ENCODE data around the gene ZBTB5. TPM values are rescaled to one million over a fixed set of nuclear protein-coding genes. Genes with fewer than 3 reads are reported as not detected.

Gene ZBTB5
- total RNA-seq, 4 donors from 2014 or later = 5.6 to 7.0 (median 6.7) TPM

DNA sequence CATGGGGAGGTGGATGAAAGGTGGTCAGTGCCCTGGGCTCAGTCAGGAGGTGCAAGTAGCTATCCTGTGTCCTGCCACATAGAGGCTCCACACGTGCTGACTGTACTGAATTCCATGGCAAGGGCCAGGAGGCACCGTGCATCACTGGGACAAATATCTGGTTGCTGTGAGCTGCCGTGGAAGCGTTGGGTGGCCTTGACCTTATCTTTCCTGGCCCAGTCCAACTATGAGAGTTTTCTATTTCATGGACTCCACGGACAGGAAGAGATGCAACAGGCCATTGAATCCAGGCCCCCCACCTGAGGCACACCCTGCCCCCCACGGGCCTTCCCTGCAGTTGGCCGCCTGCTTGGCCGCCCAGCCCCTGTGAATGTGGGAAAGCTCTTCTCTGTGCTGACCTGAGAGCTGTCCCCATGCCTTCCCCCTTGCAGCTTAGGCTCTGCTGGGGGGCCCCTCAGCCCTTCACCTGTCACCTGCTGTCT, 41.0 kb downstream of the ZBTB5 start:
- Histone ChIP-seq H3K4me3 (peak overlapping the region in 2 of 4 donors; percentile 80 to 93), H3K9me3 (no peaks in the 10 kb centered on the region), H3K4me1 (peaks cover 25 to 27% of the 10 kb centered on the region in 2 donors), H3K27me3 (no peaks in the 10 kb centered on the region), H3K27ac (peak overlapping the region in 2 of 4 donors; percentile 86 to 93), H3K36me3 (peaks cover 0 to 28% of the 10 kb centered on the region in 2 donors)
- TF ChIP-seq, protein P1, sequence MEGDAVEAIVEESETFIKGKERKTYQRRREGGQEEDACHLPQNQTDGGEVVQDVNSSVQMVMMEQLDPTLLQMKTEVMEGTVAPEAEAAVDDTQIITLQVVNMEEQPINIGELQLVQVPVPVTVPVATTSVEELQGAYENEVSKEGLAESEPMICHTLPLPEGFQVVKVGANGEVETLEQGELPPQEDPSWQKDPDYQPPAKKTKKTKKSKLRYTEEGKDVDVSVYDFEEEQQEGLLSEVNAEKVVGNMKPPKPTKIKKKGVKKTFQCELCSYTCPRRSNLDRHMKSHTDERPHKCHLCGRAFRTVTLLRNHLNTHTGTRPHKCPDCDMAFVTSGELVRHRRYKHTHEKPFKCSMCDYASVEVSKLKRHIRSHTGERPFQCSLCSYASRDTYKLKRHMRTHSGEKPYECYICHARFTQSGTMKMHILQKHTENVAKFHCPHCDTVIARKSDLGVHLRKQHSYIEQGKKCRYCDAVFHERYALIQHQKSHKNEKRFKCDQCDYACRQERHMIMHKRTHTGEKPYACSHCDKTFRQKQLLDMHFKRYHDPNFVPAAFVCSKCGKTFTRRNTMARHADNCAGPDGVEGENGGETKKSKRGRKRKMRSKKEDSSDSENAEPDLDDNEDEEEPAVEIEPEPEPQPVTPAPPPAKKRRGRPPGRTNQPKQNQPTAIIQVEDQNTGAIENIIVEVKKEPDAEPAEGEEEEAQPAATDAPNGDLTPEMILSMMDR (IDR thresholded peaks at IDR 0.05 in 4 of 5, conservative IDR thresholded peaks at IDR 0.05 in 1 of 5) = no peak
- peak in 1 of 2 donors; percentile 38 for DNase-seq
- no peak for ATAC-seq
- in situ Hi-C loops (cut with MboI; ENCODE audit: low sequenced_read_pairs in 4 of 4) (no loop called here), intact Hi-C loops (cut with DNase I; ENCODE audit: low total_unique reads) (loop anchor here (5.0 kb wide), 3 partner anchors 63 to 302 kb away; partner anchors contain the start of genes POLR1E, TOMM5 and ZCCHC7)

DNA sequence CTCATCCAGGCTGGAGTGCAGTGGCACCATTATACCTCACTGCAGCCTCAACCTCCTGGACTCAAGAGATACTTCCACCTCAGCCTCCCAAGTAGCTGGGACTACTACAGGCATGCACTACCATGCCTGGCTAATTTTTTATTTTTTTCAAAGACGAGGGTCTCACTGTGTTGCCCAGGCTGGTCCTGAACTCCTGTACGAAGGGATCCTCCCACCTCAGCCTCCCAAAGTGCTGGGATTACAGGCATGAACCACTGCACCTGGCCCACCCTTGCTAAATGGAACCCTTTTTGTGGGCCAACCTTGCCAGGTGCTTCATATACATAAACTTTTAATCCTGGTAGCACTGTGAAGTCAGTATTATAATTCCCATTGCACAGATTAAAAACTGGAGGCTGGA, 41.7 kb downstream of the ZBTB5 start:
- TF ChIP-seq POLR2A (IDR thresholded peaks at IDR 0.05) = no peak
- Histone ChIP-seq H3K27ac (peak overlapping the region; percentile 86 to 94 (median 92)), H3K4me3 (peak overlapping the region; percentile 80 to 96 (median 92)), H3K27me3 (no peaks in the 10 kb centered on the region), H3K4me1 (peaks cover 25 to 27% of the 10 kb centered on the region in 2 donors), H3K36me3 (peaks cover 0 to 21% of the 10 kb centered on the region in 2 donors), H3K9me3 (no peaks in the 10 kb centered on the region)
- no peak for ATAC-seq
- DNase-seq = no peak
- in situ Hi-C loops (cut with MboI; ENCODE audit: low sequenced_read_pairs in 4 of 4) = no loop called here
- intact Hi-C loops (cut with DNase I; ENCODE audit: low total_unique reads) = loop anchor here (2.0 to 5.0 kb wide), 4 partner anchors 41 to 301 kb away; partner anchors contain the start of genes POLR1E, TOMM5, ZBTB5 and ZCCHC7

DNA sequence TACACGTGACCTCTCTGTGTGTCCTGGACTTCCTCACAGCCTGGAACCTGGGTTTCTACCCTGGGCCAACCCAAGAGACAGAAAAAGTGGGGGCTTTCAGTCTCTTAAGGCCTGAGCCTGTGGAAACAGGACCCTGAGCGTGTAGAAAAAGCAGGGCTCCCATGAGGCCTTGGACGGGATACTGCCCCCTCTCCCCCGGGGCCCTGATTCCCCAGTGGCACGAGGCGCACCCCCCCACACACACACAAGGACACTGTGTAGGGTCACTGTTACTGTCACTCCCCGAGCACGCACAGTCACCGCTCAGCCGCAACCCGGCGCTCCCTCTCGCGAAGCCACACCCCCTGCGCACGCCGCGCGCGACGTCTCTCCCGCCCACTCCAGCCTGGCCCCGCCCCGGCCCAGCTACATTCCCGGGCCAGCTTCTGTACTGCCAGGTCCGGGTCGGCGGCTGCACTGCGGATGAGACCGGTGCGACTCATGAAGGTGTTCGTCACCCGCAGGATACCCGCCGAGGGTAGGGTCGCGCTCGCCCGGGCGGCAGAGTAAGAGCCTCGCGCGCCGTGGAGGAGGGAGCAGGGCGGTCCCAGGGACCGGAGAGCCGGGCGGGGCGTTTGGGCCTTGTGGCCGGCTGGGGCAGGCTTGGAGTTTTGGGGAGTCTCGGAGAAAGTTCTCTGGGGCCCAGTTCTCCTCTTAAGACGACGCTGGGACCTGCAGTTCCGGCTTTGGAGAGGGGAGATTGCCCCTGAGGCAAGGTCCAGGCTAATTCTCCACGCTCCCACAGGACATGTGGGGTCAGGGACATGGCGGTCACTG, 42.8 kb downstream of the ZBTB5 start, which contains the start of gene GRHPR:
TSS of gene GRHPR (plus strand) at position 408 of the 816 bp plus-strand sequence. CDS start at position 463, 55 bp downstream.
- Histone ChIP-seq H3K27me3 (no peaks in the 10 kb centered on the region), H3K36me3 (peaks cover 0 to 11% of the 10 kb centered on the region in 2 donors), H3K9me3 (no peaks in the 10 kb centered on the region), H3K4me3 (peak within 1 kb of the TSS; percentile 80 to 96 (median 92)), H3K27ac (peak within 1 kb of the TSS; percentile 86 to 94 (median 92)), H3K4me1 (peaks cover 25 to 27% of the 10 kb centered on the region in 2 donors)
- ATAC-seq = peak; percentile 93 to 94
- TF ChIP-seq, protein P1 (IDR thresholded peaks at IDR 0.05 in 4 of 5, conservative IDR thresholded peaks at IDR 0.05 in 1 of 5) = no peak
- TF ChIP-seq POLR2A (IDR thresholded peaks at IDR 0.05) = peak; percentile 69 to 75
- peak; percentile 83 to 88 for DNase-seq
- intact Hi-C loops (cut with DNase I; ENCODE audit: low total_unique reads) = loop anchor here (1.0 to 5.0 kb wide), 5 partner anchors 9 to 300 kb away; partner anchors contain the start of genes POLR1E, TOMM5, ZBTB5 and ZCCHC7
- in situ Hi-C loops (cut with MboI; ENCODE audit: low sequenced_read_pairs in 4 of 4) = no loop called here

DNA sequence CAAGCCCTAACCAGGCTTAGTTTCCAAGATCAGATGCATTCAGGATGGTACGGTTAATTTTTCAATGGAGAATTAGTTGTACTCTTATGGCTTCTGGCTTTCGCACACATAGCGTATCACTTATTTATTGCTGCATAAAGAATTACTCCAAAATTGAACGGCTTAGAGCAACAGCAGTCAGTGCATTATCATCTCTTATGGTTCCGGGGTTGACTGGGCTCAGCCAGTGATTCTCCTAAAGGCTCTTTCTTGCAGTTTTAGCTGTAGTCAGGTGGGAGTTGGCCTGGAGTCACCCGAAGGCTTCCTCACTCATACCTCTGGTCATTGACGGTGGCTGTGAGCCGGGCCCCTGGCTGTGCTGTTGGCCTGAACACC, 43.3 kb downstream of the ZBTB5 start:
- in situ Hi-C loops (cut with MboI; ENCODE audit: low sequenced_read_pairs in 4 of 4) = no loop called here
- ATAC-seq = peak in 1 of 2 donors; percentile 51
- no peak for TF ChIP-seq POLR2A (IDR thresholded peaks at IDR 0.05)
- TF ChIP-seq, protein P1 (IDR thresholded peaks at IDR 0.05 in 4 of 5, conservative IDR thresholded peaks at IDR 0.05 in 1 of 5) = no peak
- peaks cover 25 to 27% of the 10 kb centered on the region in 2 donors for H3K4me1 ChIP-seq
- intact Hi-C loops (cut with DNase I; ENCODE audit: low total_unique reads) = loop anchor here (1.0 to 5.0 kb wide), 5 partner anchors 9 to 300 kb away; partner anchors contain the start of genes POLR1E, TOMM5, ZBTB5 and ZCCHC7
- H3K27me3 ChIP-seq = no peaks in the 10 kb centered on the region
- H3K27ac ChIP-seq = peak overlapping the region; percentile 86 to 94 (median 92)
- H3K4me3 ChIP-seq = peak overlapping the region; percentile 80 to 96 (median 92)
- peaks cover 0 to 5% of the 10 kb centered on the region in 2 donors for H3K36me3 ChIP-seq
- peak in 1 of 2 donors; percentile 52 for DNase-seq
- no peaks in the 10 kb centered on the region for H3K9me3 ChIP-seq

All from gastrocnemius medialis (tissue), 4 donors.